ENCODE results near the gene TMEM43. TPM values are rescaled to one million over a fixed set of nuclear protein-coding genes. Genes with fewer than 3 reads are reported as not detected.

TMEM43 gene
- total and polyA plus RNA-seq, 10 of the 15 experiments (the other 5 are each of a cell fraction or from before 2014, with no cell fraction given) = 7.2 to 33.0 (median 18.5) TPM

- intact Hi-C loops (cut with micrococcal nuclease; ENCODE audit: unreplicated experiment) = no loop called here
- 100% methylated on average over 4 of the region's 4 CpGs for WGBS (ENCODE audit: insufficient coverage, insufficient replicate concordance, low lambda C conversion rate, missing lambda C conversion rate)
These were observed 5.4 kb downstream of the TMEM43 start for GRCh38 chr3:14130230-14130629.

GRCh38 chr3:14130707-14131106, 5.9 kb downstream of the TMEM43 start:
- in situ Hi-C loops (cut with MboI) = no loop called here
- TF ChIP-seq KAT2A (conservative IDR thresholded peaks at IDR 0.05; ENCODE audit: control insufficient read depth, low read depth, low read length) (no peak), RFX5 (IDR thresholded peaks at IDR 0.05; ENCODE audit: low read depth, low read length) (no peak), SP1 (IDR thresholded peaks at IDR 0.05; ENCODE audit: low read depth, low read length) (no peak), RBBP5 (conservative IDR thresholded peaks at IDR 0.05) (no peak), MTA3 (IDR thresholded peaks at IDR 0.05; ENCODE audit: borderline replicate concordance, low read length) (no peak), EP300 (IDR thresholded peaks at IDR 0.05; ENCODE audit: borderline replicate concordance in 1 of 2, control insufficient read depth in 1 of 2, low read depth in 2 of 2, low read length in 2 of 2) (no peak), EZH2 (IDR thresholded peaks at IDR 0.05; ENCODE audit: borderline replicate concordance, control insufficient read depth, low read depth, low read length) (no peak), EGR1 (IDR thresholded peaks at IDR 0.05; ENCODE audit: borderline replicate concordance in 1 of 2, low read depth in 2 of 2, low read length in 2 of 2) (no peak), SPI1 (IDR thresholded peaks at IDR 0.05; ENCODE audit: borderline replicate concordance, insufficient read depth, low read depth, low read length) (no peak)
- TF ChIP-seq, protein P1, sequence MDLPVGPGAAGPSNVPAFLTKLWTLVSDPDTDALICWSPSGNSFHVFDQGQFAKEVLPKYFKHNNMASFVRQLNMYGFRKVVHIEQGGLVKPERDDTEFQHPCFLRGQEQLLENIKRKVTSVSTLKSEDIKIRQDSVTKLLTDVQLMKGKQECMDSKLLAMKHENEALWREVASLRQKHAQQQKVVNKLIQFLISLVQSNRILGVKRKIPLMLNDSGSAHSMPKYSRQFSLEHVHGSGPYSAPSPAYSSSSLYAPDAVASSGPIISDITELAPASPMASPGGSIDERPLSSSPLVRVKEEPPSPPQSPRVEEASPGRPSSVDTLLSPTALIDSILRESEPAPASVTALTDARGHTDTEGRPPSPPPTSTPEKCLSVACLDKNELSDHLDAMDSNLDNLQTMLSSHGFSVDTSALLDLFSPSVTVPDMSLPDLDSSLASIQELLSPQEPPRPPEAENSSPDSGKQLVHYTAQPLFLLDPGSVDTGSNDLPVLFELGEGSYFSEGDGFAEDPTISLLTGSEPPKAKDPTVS (IDR thresholded peaks at IDR 0.05; ENCODE audit: low read depth, low read length) = no peak

More at GRCh38 chr3:14130230-14130629, 5.4 kb downstream of the TMEM43 start:
- H3K4me1 ChIP-seq (ENCODE audit: control insufficient read depth, insufficient read depth, low read length) = peaks cover 8% of the 10 kb centered on the region
- H2AFZ ChIP-seq (ENCODE audit: control insufficient read depth, low read depth, low read length) = no peak overlapping the region
- H3K4me3 ChIP-seq = no peak overlapping the region
- no peak for DNase-seq (ENCODE audit: low read depth, low spot score)
- H4K20me1 ChIP-seq (ENCODE audit: control insufficient read depth, insufficient read depth) = no peaks in the 10 kb centered on the region
- H3K4me2 ChIP-seq (ENCODE audit: control insufficient read depth, insufficient read depth) = no peak overlapping the region
- ChIA-PET POLR2A (no interaction called here), CTCF (no interaction called here), SMC1A (ENCODE audit: uncharacterized antibody, unreplicated experiment) (no interaction called here), RAD21 (ENCODE audit: unreplicated experiment) (no interaction called here)
- no TSS peak for BruUV-seq (replicated peaks)
- H3K9ac ChIP-seq (ENCODE audit: control insufficient read depth, insufficient read depth, low read length) = no peak overlapping the region
- no peak for ATAC-seq
- no peak for TF ChIP-seq POLR2AphosphoS5 (IDR thresholded peaks at IDR 0.05; ENCODE audit: low read length)
- no peak for TF ChIP-seq TARDBP (IDR thresholded peaks at IDR 0.05; ENCODE audit: borderline replicate concordance)
- no peak for TF ChIP-seq SREBF2 (IDR thresholded peaks at IDR 0.05; ENCODE audit: low read length)
- TF ChIP-seq SMC3 (IDR thresholded peaks at IDR 0.05; ENCODE audit: borderline replicate concordance, low read length) = no peak
- TF ChIP-seq, protein P2, sequence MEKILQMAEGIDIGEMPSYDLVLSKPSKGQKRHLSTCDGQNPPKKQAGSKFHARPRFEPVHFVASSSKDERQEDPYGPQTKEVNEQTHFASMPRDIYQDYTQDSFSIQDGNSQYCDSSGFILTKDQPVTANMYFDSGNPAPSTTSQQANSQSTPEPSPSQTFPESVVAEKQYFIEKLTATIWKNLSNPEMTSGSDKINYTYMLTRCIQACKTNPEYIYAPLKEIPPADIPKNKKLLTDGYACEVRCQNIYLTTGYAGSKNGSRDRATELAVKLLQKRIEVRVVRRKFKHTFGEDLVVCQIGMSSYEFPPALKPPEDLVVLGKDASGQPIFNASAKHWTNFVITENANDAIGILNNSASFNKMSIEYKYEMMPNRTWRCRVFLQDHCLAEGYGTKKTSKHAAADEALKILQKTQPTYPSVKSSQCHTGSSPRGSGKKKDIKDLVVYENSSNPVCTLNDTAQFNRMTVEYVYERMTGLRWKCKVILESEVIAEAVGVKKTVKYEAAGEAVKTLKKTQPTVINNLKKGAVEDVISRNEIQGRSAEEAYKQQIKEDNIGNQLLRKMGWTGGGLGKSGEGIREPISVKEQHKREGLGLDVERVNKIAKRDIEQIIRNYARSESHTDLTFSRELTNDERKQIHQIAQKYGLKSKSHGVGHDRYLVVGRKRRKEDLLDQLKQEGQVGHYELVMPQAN (conservative IDR thresholded peaks at IDR 0.05) = no peak
- no peak for FAIRE-seq
- no peaks in the 10 kb centered on the region for H3K9me3 ChIP-seq (replicated peaks; ENCODE audit: control insufficient read depth, insufficient read depth, low read length)
- H3K27me3 ChIP-seq (replicated peaks in 1 of 2; ENCODE audit: control insufficient read depth in 2 of 2, insufficient read depth in 2 of 2, low read length in 1 of 2) = no peaks in the 10 kb centered on the region
- peaks cover 25 to 30% of the 10 kb centered on the region in 2 experiments for H3K36me3 ChIP-seq (ENCODE audit: control insufficient read depth in 2 of 2, insufficient read depth in 2 of 2, low read length in 1 of 2)
- peaks cover 30% of the 10 kb centered on the region for H3K79me2 ChIP-seq (ENCODE audit: control insufficient read depth, insufficient read depth, low read length)
- no peak overlapping the region for H3K27ac ChIP-seq (ENCODE audit: control insufficient read depth, insufficient read depth)
- in situ Hi-C loops (cut with MboI) = no loop called here

More at GRCh38 chr3:14130707-14131106, 5.9 kb downstream of the TMEM43 start:
- peaks cover 8% of the 10 kb centered on the region for H3K4me1 ChIP-seq (ENCODE audit: control insufficient read depth, insufficient read depth, low read length)
- H3K36me3 ChIP-seq (ENCODE audit: control insufficient read depth in 2 of 2, insufficient read depth in 2 of 2, low read length in 1 of 2) = peaks cover 27 to 30% of the 10 kb centered on the region in 2 experiments
- no peak overlapping the region for H3K4me2 ChIP-seq (ENCODE audit: control insufficient read depth, insufficient read depth)
- BruUV-seq (replicated peaks) = no TSS peak
- H2AFZ ChIP-seq (ENCODE audit: control insufficient read depth, low read depth, low read length) = no peak overlapping the region
- no peaks in the 10 kb centered on the region for H4K20me1 ChIP-seq (ENCODE audit: control insufficient read depth, insufficient read depth)
- POLR2A ChIA-PET = interaction anchor here (0.9 kb wide), 1 partner anchor 12 kb away, joined by 3 read pairs; no protein-coding TSS in a partner anchor
- SMC1A ChIA-PET (ENCODE audit: uncharacterized antibody, unreplicated experiment) = no interaction called here
- H3K79me2 ChIP-seq (ENCODE audit: control insufficient read depth, insufficient read depth, low read length) = peaks cover 25% of the 10 kb centered on the region
- ATAC-seq = no peak
- RAD21 ChIA-PET (ENCODE audit: unreplicated experiment) = no interaction called here
- H3K27me3 ChIP-seq (replicated peaks in 1 of 2; ENCODE audit: control insufficient read depth in 2 of 2, insufficient read depth in 2 of 2, low read length in 1 of 2) = no peaks in the 10 kb centered on the region
- WGBS (ENCODE audit: insufficient coverage, insufficient replicate concordance, low lambda C conversion rate, missing lambda C conversion rate) = 99% methylated on average over 12 of the region's 12 CpGs
- no peak overlapping the region for H3K27ac ChIP-seq (ENCODE audit: control insufficient read depth, insufficient read depth)
- no peak for DNase-seq (ENCODE audit: low read depth, low spot score)
- H3K4me3 ChIP-seq = no peak overlapping the region
- H3K9me3 ChIP-seq (replicated peaks; ENCODE audit: control insufficient read depth, insufficient read depth, low read length) = no peaks in the 10 kb centered on the region
- intact Hi-C loops (cut with micrococcal nuclease; ENCODE audit: unreplicated experiment) = no loop called here
- CTCF ChIA-PET = interaction anchor here (0.6 to 1.4 kb wide), 2 partner anchors 45 to 73 kb away, joined by 4 read pairs; no protein-coding TSS in a partner anchor
- no peak overlapping the region for H3K9ac ChIP-seq (ENCODE audit: control insufficient read depth, insufficient read depth, low read length)
- FAIRE-seq = no peak
